NCI-H1092 (cell line): ENCODE data around the gene CPM.

ENCODE experiments used
- DNase-seq: peaks from one replicate; lab custom pipeline; 2025; lab: John Stamatoyannopoulos, UW

The CPM gene

GRCh38 chr12:68904351-68904962 is 28.5 kb downstream of the CPM start:
- no peak for DNase-seq

GRCh38 chr12:68903511-68903910 is 29.5 kb downstream of the CPM start:
- no peak for DNase-seq

GRCh38 chr12:68901551-68901950 is 31.4 kb downstream of the CPM start:
- no peak for DNase-seq

GRCh38 chr12:68901145-68901544 is 31.8 kb downstream of the CPM start:
- DNase-seq: no peak

GRCh38 chr12:68900241-68900640 is 32.7 kb downstream of the CPM start:
- DNase-seq: no peak

- no peak for DNase-seq
Observed at GRCh38 chr12:68899251-68899771, 33.7 kb downstream of the CPM start.

- no peak for DNase-seq
Observed at GRCh38 chr12:68896881-68897540, 36.0 kb downstream of the CPM start.

GRCh38 chr12:68894276-68894855 is 38.6 kb downstream of the CPM start:
- DNase-seq: no peak

- no peak for DNase-seq
Observed at GRCh38 chr12:68893741-68894140, 39.2 kb downstream of the CPM start.

GRCh38 chr12:68893201-68893600 is 39.8 kb downstream of the CPM start:
- no peak for DNase-seq

GRCh38 chr12:68891141-68891540 is 41.8 kb downstream of the CPM start:
- no peak for DNase-seq

- no peak for DNase-seq
Observed at GRCh38 chr12:68890701-68891113, 42.3 kb downstream of the CPM start.

GRCh38 chr12:68888243-68888642 is 44.7 kb downstream of the CPM start:
- no peak for DNase-seq

- DNase-seq: no peak
Observed at GRCh38 chr12:68887641-68888040, 45.3 kb downstream of the CPM start.

- no peak for DNase-seq
Observed at GRCh38 chr12:68886636-68887572, 46.1 kb downstream of the CPM start.

- no peak for DNase-seq
Observed at GRCh38 chr12:68885381-68885780, 47.6 kb downstream of the CPM start.

- DNase-seq: no peak
Observed at GRCh38 chr12:68884251-68884650, 48.7 kb downstream of the CPM start.

GRCh38 chr12:68883151-68883550 is 49.8 kb downstream of the CPM start:
- no peak for DNase-seq

GRCh38 chr12:68882251-68882964 is 50.6 kb downstream of the CPM start:
- no peak for DNase-seq

GRCh38 chr12:68880660-68881325 is 52.2 kb downstream of the CPM start:
- no peak for DNase-seq

- DNase-seq: no peak
Observed at GRCh38 chr12:68878846-68879245, 54.1 kb downstream of the CPM start.
